IMR-90 (cell line): ENCODE measurements around the gene SH3TC1. TPM values are rescaled to one million over a fixed set of nuclear protein-coding genes. Genes with fewer than 3 reads are reported as not detected.
A peak's percentile ranks its signal among the peaks of the same experiment; 100 is the strongest.

Experiments used
- ATAC-seq: fragments of 200-7000 bp; cut with Tn5 transposase; 2 replicates; pipeline ENCODE4 v1.9.1; 2020; ENCODE audit warnings: low read depth, mild to moderate bottlenecking, moderate library complexity
- BruUV-seq: library from RNA; stranded (reverse); fragments of 400-500 nt; replicated peaks from 2 replicates; lab custom pipeline; 2021; lab: Mats Ljungman, UMichigan
- CTCF ChIA-PET: fragments of 300-600 bp; formaldehyde crosslinking; extraction: SDS; loops from one replicate; lab custom pipeline; 2021; ENCODE audit warnings: antibody characterized with exemption; lab: Yijun Ruan, JAX
- POLR2A ChIA-PET: fragments of 300-600 bp; sonication (Branson Sonifier 250); formaldehyde crosslinking; loops from one replicate; lab custom pipeline; 2022; ENCODE audit warnings: antibody characterized with exemption; ENCODE audit not compliant: unreplicated experiment; lab: Charles Lee
- DNase-seq: peaks from one replicate; pipeline ENCODE4 v3.0.0; 2013
- H2AFZ ChIP-seq: replicated peaks from 2 replicates; pipeline ENCODE3; 2013; ENCODE audit warnings: low read length, mild to moderate bottlenecking; ENCODE audit not compliant: poor library complexity
- H2AK5ac ChIP-seq: 2 replicates; pipeline ENCODE4 v1.6.1; 2013; ENCODE audit warnings: low read depth, low read length, inconsistent platforms
- H2AK9ac ChIP-seq: replicated peaks from 2 replicates; pipeline ENCODE3; 2013; ENCODE audit warnings: mild to moderate bottlenecking, low read depth, low read length, moderate library complexity; ENCODE audit not compliant: poor library complexity
- H2BK120ac ChIP-seq: 2 replicates; pipeline ENCODE4 v1.6.1; 2013; ENCODE audit warnings: low read depth, low read length, inconsistent platforms
- H2BK15ac ChIP-seq: 3 replicates; pipeline ENCODE4 v1.6.1; 2013; ENCODE audit warnings: low read depth, low read length, inconsistent platforms
- H2BK20ac ChIP-seq: 2 replicates; pipeline ENCODE4 v1.6.1; 2013; ENCODE audit warnings: low read depth, mild to moderate bottlenecking, inconsistent platforms, low read length, moderate library complexity
- H2BK5ac ChIP-seq: 2 replicates; pipeline ENCODE4 v1.6.1; 2013; ENCODE audit warnings: mild to moderate bottlenecking, low read depth, low read length, inconsistent platforms; ENCODE audit not compliant: poor library complexity, severe bottlenecking
- H3K14ac ChIP-seq: replicated peaks from 2 replicates; pipeline ENCODE4 v1.6.1; 2013; ENCODE audit warnings: low read depth, low read length, inconsistent platforms
- H3K18ac ChIP-seq: 2 replicates; pipeline ENCODE4 v1.6.1; 2013; ENCODE audit warnings: low read depth, low read length, control low read depth
- H3K23ac ChIP-seq: 2 replicates; pipeline ENCODE4 v1.6.1; 2013; ENCODE audit warnings: low read depth, low read length, inconsistent platforms
- H3K27ac ChIP-seq: 2 replicates; pipeline ENCODE4 v1.5.1; 2013; ENCODE audit warnings: mild to moderate bottlenecking, control low read depth, low read length; ENCODE audit not compliant: insufficient read depth
- H3K27me3 ChIP-seq: 2 replicates; pipeline ENCODE4 v1.6.1; 2013; ENCODE audit warnings: low read length; ENCODE audit not compliant: control insufficient read depth, insufficient read depth
- H3K36me3 ChIP-seq: 2 replicates; pipeline ENCODE4 v1.6.1; 2013; ENCODE audit warnings: low read length, mixed read lengths; ENCODE audit not compliant: control insufficient read depth, insufficient read depth
- H3K4ac ChIP-seq: 2 replicates; pipeline ENCODE4 v1.6.1; 2013; ENCODE audit warnings: low read depth, low read length, inconsistent platforms
- H3K4me1 ChIP-seq: 2 replicates; pipeline ENCODE4 v1.6.1; 2013; ENCODE audit warnings: low read length, mixed read lengths; ENCODE audit not compliant: control insufficient read depth, insufficient read depth
- H3K4me2 ChIP-seq: 2 replicates; pipeline ENCODE4 v1.6.1; 2013; ENCODE audit warnings: low read depth, mild to moderate bottlenecking, control low read depth, low read length, moderate library complexity
- H3K4me3 ChIP-seq: 2 replicates; pipeline ENCODE4 v1.5.1; 2013; ENCODE audit warnings: low read depth, mild to moderate bottlenecking, control low read depth, low read length, moderate library complexity; ENCODE audit not compliant: insufficient read depth
- H3K56ac ChIP-seq: 2 replicates; pipeline ENCODE4 v1.6.1; 2013; ENCODE audit warnings: low read length, inconsistent platforms; ENCODE audit not compliant: insufficient read depth; ENCODE audit errors: extremely low read depth
- H3K79me1 ChIP-seq, 2 experiments: 2 replicates each; pipeline ENCODE4 v1.6.1; 2013; ENCODE audit warnings: low read length in 2 of 2, inconsistent platforms in 1 of 2, low read depth in 1 of 2
- H3K9ac ChIP-seq: 2 replicates; pipeline ENCODE4 v1.6.1; 2013; ENCODE audit warnings: low read depth, low read length, control low read depth
- H3K9me1 ChIP-seq: 2 replicates; pipeline ENCODE4 v1.6.1; 2013; ENCODE audit warnings: low read length, inconsistent platforms; ENCODE audit not compliant: insufficient read depth
- H3K9me3 ChIP-seq: 2 replicates; pipeline ENCODE4 v1.6.1; 2013; ENCODE audit warnings: low read length; ENCODE audit not compliant: control insufficient read depth, insufficient read depth
- H4K20me1 ChIP-seq: 2 replicates; pipeline ENCODE4 v1.6.1; 2013; ENCODE audit warnings: low read length, inconsistent platforms; ENCODE audit not compliant: insufficient read depth
- H4K5ac ChIP-seq: 2 replicates; pipeline ENCODE4 v1.6.1; 2013; ENCODE audit warnings: mild to moderate bottlenecking, low read depth, low read length, control low read depth
- H4K8ac ChIP-seq, 2 experiments: 2 replicates each; pipeline ENCODE4 v1.6.1; 2013; ENCODE audit warnings: low read depth in 2 of 2, low read length in 2 of 2, control low read depth in 1 of 2, inconsistent platforms in 1 of 2
- H4K91ac ChIP-seq: 2 replicates; pipeline ENCODE4 v1.6.1; 2013; ENCODE audit warnings: low read depth, low read length, inconsistent platforms; ENCODE audit not compliant: insufficient read depth
- RAD21 ChIP-seq: IDR thresholded peaks from 2 replicates; pipeline ENCODE4 v1.6.1; 2012; ENCODE audit warnings: low read length, improper control_type of control experiment
- RFX5 ChIP-seq: IDR thresholded peaks from 2 replicates; pipeline ENCODE4 v1.8.0; 2012; ENCODE audit warnings: low read depth, mild to moderate bottlenecking, low read length, moderate library complexity
- WGBS, 2 experiments: methylation state at CpG; one replicate each; pipeline versions ENCODE4 v1.1.5 to v1.1.7; 2013; ENCODE audit warnings: missing lambda C conversion rate in 2 of 2; ENCODE audit not compliant: insufficient read length in 1 of 2; ENCODE audit errors: extremely low coverage in 2 of 2; 5-methylcytosine and 5-hydroxymethylcytosine counted together
- dilution Hi-C: fragments of 300-500 bp; cut with HindIII; formaldehyde crosslinking; loops from one replicate; pipeline ENCODE4 v1.14.3; 2018; ENCODE audit warnings: low sequenced_read_pairs; ENCODE audit not compliant: unreplicated experiment
- in situ Hi-C: fragments of 300-500 bp; cut with MboI; formaldehyde crosslinking; loops from 3 replicates; pipeline ENCODE4 v1.14.3; 2019; ENCODE audit warnings: low sequenced_read_pairs, inconsistent platforms, mixed read lengths
- intact Hi-C: fragments of 100-400 bp; cut with micrococcal nuclease; formaldehyde crosslinking; loops from 2 replicates; pipeline ENCODE4 v1.10.0; 2022
- polyA plus RNA-seq, 3 experiments: library from polyadenylated mRNA; depleted of rRNA; stranded (reverse); fragments of >200 nt; gene quantifications; 2 replicates each; pipeline ENCODE4 v1.2.3, GENCODE V29; 2012; ENCODE audit warnings: low replicate concordance in 1 of 3
- total RNA-seq: library from RNA; depleted of rRNA; stranded (reverse); fragments of >200 nt; gene quantifications from 2 replicates; pipeline ENCODE4 v1.2.3, GENCODE V29; 2012

The SH3TC1 gene
- total and polyA plus RNA-seq, 2 of the 4 experiments (the other 2 are of a cell fraction) = 1.6 to 2.2 TPM

DNA sequence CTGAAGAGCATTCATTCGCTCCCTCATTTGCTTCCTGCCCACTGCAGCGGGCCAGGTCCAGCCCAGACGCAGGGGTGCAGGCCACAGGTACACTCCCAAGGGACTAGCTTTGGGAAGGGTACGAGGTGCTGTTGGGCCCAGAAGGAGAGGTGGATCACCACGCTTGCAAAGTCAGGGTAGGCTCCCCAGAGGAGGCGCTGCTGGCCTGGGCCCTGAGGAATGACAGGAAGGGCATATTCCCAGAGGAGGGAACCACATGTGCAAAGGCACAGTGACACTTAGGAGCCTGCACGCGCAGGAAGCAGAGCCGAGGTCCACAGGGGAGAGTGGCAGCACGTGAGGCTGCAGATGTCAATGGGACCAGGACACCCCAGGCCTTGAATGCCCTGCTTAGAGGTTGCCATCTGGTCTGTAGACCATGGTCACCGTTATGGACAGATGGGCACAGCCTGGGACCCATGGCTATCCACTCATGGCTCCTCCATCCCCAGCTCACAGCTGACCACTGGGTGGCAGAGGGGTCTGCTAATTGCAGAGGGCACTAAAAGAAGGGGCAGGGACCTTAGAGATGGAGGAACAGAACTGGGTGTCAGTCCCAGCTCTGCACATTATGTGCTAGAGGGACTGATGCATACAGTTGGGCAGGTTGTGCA is 78.4 kb downstream of the SH3TC1 start:
- Histone ChIP-seq H2BK20ac (peak overlapping the region; percentile 74), H2BK120ac (peak overlapping the region; percentile 99), H3K14ac (peak overlapping the region; percentile 84), H2AK5ac (peak overlapping the region; percentile 94), H2AFZ (peak overlapping the region; percentile 91), H3K9me3 (no peaks in the 10 kb centered on the region), H3K79me1 (peaks cover 4 to 34% of the 10 kb centered on the region in 2 experiments; a peak in 3 of 4 replicates), H3K27ac (peak overlapping the region; percentile 87), H3K4me3 (no peak overlapping the region), H4K91ac (peak overlapping the region; percentile 92), H2AK9ac (peak overlapping the region; percentile 98), H3K23ac (peak overlapping the region; percentile 94), H3K27me3 (no peaks in the 10 kb centered on the region), H3K4ac (peak overlapping the region; percentile 98), H2BK5ac (peak overlapping the region; percentile 85), H3K56ac (peak overlapping the region; percentile 85; the same call in 1 of the 2 replicates), H3K9ac (no peak overlapping the region), H3K4me2 (no peak overlapping the region), H3K4me1 (peaks cover 41% of the 10 kb centered on the region), H3K9me1 (peaks cover 9% of the 10 kb centered on the region), H4K8ac (peak overlapping the region; percentile 72 to 93), H4K5ac (peak overlapping the region; percentile 31), H2BK15ac (peak overlapping the region; percentile 56; the same call in 2 of the 3 replicates), H3K36me3 (no peaks in the 10 kb centered on the region), H3K18ac (peak overlapping the region; percentile 56), H4K20me1 (peaks cover 7% of the 10 kb centered on the region)
- TF ChIP-seq RFX5 (no peak), RAD21 (0 out of 2 replicates have a peak, but pooled peaks have one; percentile 17)
- in situ Hi-C loops (no loop called here), dilution Hi-C loops (no loop called here), intact Hi-C loops (loop anchor here (1.0 to 5.0 kb wide), 3 partner anchors 35 to 116 kb away; no protein-coding TSS in a partner anchor)
- ATAC-seq = no peak
- CTCF ChIA-PET = interaction anchor here (2.6 kb wide), 1 partner anchor 11 kb away, joined by 10 read pairs; no protein-coding TSS in a partner anchor
- POLR2A ChIA-PET = no interaction called here
- no TSS peak for BruUV-seq
- 100% methylated on average over 7 of the region's 11 CpGs; no CpG with 5 or more reads in 1 of the 2 experiments for WGBS, 2 experiments
- no peak for DNase-seq
